ENCODE results near the gene IFNGR1. TPM values are rescaled to one million over a fixed set of nuclear protein-coding genes. Genes with fewer than 3 reads are reported as not detected.
A peak's percentile ranks its signal among the peaks of the same experiment; 100 is the strongest.

The IFNGR1 gene
- total and polyA plus RNA-seq, 10 of the 15 experiments (the other 5 are each of a cell fraction or from before 2014, with no cell fraction given), result 89.0 to 296 (median 138) TPM

DNA sequence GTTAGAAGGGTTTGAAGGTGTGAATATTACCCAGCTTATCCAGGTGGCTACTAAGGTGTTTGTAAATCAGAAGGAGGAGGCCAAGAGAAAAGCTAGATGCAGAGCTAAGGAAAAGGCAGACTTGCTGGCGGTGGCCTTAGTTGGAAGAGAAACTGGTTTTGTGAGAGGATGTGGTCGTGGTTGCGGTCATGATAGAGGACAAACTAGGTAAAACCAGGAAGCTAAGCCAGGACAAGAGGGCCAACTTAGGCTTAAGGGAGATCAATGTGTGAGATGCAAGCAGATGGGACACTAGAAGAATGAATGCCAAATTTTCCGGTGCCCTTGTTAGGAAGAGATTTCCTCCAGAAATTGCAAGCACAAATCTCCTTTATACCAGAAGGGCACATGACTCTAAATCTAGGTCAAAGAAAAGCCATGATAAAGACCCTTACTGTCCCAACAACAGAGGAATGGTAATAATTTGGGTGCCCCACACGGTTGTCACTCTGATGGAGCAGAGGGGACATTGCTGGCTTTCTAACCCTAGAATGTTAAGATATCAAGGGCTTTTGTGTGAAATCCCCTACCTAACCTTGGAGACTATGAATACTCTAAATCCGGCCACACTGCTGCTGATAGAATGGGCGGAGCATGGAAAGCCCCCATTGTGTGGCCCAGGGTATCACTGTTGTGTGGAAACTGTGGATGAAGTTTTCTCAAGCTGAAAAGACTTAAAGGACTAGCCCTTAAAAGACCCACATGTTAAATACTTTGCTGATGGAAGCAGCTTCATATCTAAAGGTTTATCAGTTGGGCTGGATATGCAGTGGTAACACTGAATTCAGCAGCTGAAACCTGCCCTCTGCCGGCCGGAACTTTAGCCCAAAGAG lies 53.6 kb downstream of the IFNGR1 start (continued):
- TF ChIP-seq CBX5 (IDR thresholded peaks at IDR 0.05; ENCODE audit: low read depth) (peak; percentile 84), RCOR1 (conservative IDR thresholded peaks at IDR 0.05; ENCODE audit: low read depth, low read length) (no peak; the same call in 1 of the 2 replicates), HDAC2 (IDR thresholded peaks at IDR 0.05) (no peak), RB1 (IDR thresholded peaks at IDR 0.05; ENCODE audit: borderline replicate concordance) (no peak), NR2C1 (IDR thresholded peaks at IDR 0.05) (no peak), EZH2 (IDR thresholded peaks at IDR 0.05; ENCODE audit: borderline replicate concordance, control insufficient read depth, low read depth, low read length) (no peak), HCFC1 (IDR thresholded peaks at IDR 0.05; ENCODE audit: low read length) (no peak), ZNF622 (IDR thresholded peaks at IDR 0.05) (no peak), IRF4 (IDR thresholded peaks at IDR 0.05; ENCODE audit: low read depth, low read length) (0 out of 2 replicates have a peak, but pooled peaks have one; percentile 30), HDAC6 (IDR thresholded peaks at IDR 0.05; ENCODE audit: unreplicated experiment) (no peak), STAT3 (IDR thresholded peaks at IDR 0.05; ENCODE audit: low read depth, low read length) (no peak), CHD2 (IDR thresholded peaks at IDR 0.05; ENCODE audit: borderline replicate concordance, low read depth, low read length) (peak; percentile 46; the same call in 1 of the 2 replicates), ESRRA (IDR thresholded peaks at IDR 0.05; ENCODE audit: low read length) (no peak), ZZZ3 (IDR thresholded peaks at IDR 0.05; ENCODE audit: control insufficient read depth, insufficient read length, low read depth) (no peak), CEBPZ (IDR thresholded peaks at IDR 0.05; ENCODE audit: low read depth, low read length) (no peak), EP300 (IDR thresholded peaks at IDR 0.05; ENCODE audit: borderline replicate concordance in 1 of 2, control insufficient read depth in 1 of 2, low read depth in 2 of 2, low read length in 2 of 2) (0 out of 4 replicates have a peak, but pooled peaks of 1 of the 2 experiments have one; percentile 47), SPI1 (IDR thresholded peaks at IDR 0.05; ENCODE audit: borderline replicate concordance, insufficient read depth, low read depth, low read length) (no peak), TARDBP (IDR thresholded peaks at IDR 0.05; ENCODE audit: borderline replicate concordance) (0 out of 2 replicates have a peak, but pooled peaks have one; percentile 13), SMAD5 (IDR thresholded peaks at IDR 0.05; ENCODE audit: low read depth) (peak; percentile 53; the same call in 1 of the 2 replicates)
- TF ChIP-seq, protein P1, sequence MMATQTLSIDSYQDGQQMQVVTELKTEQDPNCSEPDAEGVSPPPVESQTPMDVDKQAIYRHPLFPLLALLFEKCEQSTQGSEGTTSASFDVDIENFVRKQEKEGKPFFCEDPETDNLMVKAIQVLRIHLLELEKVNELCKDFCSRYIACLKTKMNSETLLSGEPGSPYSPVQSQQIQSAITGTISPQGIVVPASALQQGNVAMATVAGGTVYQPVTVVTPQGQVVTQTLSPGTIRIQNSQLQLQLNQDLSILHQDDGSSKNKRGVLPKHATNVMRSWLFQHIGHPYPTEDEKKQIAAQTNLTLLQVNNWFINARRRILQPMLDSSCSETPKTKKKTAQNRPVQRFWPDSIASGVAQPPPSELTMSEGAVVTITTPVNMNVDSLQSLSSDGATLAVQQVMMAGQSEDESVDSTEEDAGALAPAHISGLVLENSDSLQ (IDR thresholded peaks at IDR 0.05), result no peak
- TF ChIP-seq, protein P2, sequence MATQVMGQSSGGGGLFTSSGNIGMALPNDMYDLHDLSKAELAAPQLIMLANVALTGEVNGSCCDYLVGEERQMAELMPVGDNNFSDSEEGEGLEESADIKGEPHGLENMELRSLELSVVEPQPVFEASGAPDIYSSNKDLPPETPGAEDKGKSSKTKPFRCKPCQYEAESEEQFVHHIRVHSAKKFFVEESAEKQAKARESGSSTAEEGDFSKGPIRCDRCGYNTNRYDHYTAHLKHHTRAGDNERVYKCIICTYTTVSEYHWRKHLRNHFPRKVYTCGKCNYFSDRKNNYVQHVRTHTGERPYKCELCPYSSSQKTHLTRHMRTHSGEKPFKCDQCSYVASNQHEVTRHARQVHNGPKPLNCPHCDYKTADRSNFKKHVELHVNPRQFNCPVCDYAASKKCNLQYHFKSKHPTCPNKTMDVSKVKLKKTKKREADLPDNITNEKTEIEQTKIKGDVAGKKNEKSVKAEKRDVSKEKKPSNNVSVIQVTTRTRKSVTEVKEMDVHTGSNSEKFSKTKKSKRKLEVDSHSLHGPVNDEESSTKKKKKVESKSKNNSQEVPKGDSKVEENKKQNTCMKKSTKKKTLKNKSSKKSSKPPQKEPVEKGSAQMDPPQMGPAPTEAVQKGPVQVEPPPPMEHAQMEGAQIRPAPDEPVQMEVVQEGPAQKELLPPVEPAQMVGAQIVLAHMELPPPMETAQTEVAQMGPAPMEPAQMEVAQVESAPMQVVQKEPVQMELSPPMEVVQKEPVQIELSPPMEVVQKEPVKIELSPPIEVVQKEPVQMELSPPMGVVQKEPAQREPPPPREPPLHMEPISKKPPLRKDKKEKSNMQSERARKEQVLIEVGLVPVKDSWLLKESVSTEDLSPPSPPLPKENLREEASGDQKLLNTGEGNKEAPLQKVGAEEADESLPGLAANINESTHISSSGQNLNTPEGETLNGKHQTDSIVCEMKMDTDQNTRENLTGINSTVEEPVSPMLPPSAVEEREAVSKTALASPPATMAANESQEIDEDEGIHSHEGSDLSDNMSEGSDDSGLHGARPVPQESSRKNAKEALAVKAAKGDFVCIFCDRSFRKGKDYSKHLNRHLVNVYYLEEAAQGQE (IDR thresholded peaks at IDR 0.05; ENCODE audit: low read depth, low read length), result no peak

Data from GM12878 (cell line).